ENCODE data around the gene DCAF4. TPM values are rescaled to one million over a fixed set of nuclear protein-coding genes. Genes with fewer than 3 reads are reported as not detected.

Gene DCAF4
- total RNA-seq, 1 donor from 2014 or later = 26.0 TPM

DNA sequence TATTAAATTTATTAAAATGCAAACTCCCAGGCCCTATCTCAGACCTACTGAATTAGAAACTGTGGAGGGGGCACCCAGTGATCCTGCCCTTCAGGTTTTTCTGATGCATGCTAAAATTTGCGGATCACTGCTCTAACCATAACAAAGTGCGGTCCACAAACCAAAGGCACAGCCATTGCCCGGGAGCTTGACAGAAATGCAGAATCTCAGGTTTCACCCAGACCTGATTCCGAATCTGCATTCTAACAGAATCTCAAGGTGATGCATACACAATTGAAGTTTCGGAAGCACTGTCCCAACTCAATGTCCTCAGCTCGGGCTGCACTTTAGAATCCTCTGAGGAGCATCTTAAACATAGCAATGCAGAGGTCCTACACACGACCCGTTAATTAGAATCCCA, 54.6 kb downstream of the DCAF4 start:
- Mint-ChIP-seq H3K27ac (ENCODE audit: unreplicated experiment) (no peak overlapping the region), H3K4me1 (ENCODE audit: low read depth) (no peaks in the 10 kb centered on the region), H3K36me3 (ENCODE audit: low read depth) (peaks cover 34% of the 10 kb centered on the region), H3K9me3 (ENCODE audit: low read depth) (no peaks in the 10 kb centered on the region), H3K27me3 (ENCODE audit: low read depth) (no peaks in the 10 kb centered on the region), H3K4me3 (ENCODE audit: unreplicated experiment) (no peak overlapping the region)
- DNase-seq (ENCODE audit: low spot score) = no peak
- TF ChIP-seq, protein P1, sequence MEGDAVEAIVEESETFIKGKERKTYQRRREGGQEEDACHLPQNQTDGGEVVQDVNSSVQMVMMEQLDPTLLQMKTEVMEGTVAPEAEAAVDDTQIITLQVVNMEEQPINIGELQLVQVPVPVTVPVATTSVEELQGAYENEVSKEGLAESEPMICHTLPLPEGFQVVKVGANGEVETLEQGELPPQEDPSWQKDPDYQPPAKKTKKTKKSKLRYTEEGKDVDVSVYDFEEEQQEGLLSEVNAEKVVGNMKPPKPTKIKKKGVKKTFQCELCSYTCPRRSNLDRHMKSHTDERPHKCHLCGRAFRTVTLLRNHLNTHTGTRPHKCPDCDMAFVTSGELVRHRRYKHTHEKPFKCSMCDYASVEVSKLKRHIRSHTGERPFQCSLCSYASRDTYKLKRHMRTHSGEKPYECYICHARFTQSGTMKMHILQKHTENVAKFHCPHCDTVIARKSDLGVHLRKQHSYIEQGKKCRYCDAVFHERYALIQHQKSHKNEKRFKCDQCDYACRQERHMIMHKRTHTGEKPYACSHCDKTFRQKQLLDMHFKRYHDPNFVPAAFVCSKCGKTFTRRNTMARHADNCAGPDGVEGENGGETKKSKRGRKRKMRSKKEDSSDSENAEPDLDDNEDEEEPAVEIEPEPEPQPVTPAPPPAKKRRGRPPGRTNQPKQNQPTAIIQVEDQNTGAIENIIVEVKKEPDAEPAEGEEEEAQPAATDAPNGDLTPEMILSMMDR (IDR thresholded peaks at IDR 0.05) = no peak

DNA sequence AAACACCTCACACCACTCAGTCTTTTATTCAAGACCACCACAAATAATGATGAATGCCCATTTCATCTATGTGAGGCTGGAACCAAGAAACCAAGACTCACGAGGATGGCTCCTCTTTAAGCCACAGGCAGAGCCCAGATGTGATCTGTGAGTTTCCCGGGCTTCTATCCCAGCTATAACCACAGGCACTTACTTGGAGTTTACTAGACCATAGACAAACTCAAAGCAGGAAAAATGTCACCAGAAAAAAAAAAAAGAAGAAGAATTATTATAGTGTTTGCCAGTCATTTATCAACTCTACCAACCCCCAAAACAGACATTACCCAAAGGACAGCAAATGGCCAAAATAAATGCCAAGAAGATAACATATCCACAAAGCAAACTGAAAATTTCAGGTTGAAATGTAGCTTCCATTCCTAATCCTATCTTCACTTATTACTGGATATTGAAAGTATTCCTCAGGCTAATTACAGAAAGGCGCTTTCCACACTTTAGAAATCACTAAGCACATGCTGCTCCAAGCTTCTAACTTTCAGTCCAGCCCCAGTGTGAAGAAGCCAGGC, 56.0 kb downstream of the DCAF4 start:
- no peaks in the 10 kb centered on the region for H3K9me3 Mint-ChIP-seq (ENCODE audit: low read depth)
- TF ChIP-seq, protein P1 (IDR thresholded peaks at IDR 0.05) = no peak
- H3K4me1 Mint-ChIP-seq (ENCODE audit: low read depth) = no peaks in the 10 kb centered on the region
- peaks cover 34% of the 10 kb centered on the region for H3K36me3 Mint-ChIP-seq (ENCODE audit: low read depth)
- no peak overlapping the region for H3K4me3 Mint-ChIP-seq (ENCODE audit: unreplicated experiment)
- no peaks in the 10 kb centered on the region for H3K27me3 Mint-ChIP-seq (ENCODE audit: low read depth)
- H3K27ac Mint-ChIP-seq (ENCODE audit: unreplicated experiment) = no peak overlapping the region
- DNase-seq (ENCODE audit: low spot score) = no peak

DNA sequence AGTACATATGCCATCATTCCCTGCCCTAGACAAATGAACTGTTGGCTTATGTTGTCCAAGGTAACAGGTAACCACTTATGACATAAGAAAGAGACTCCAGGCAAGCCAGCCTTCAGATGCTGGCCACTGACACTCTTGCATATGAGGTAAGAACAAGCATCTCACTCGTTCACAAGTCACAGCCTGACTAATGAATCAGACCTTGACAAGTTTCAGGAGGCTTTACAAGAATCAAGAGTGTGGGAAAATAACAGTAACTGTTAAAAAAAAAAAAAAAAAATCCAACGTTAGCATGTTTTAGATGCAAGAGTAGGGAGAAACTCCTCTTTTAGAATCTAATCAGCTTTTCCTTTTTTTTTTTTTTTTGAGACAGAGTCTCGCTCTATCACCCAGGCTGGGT, 60.0 kb downstream of the DCAF4 start:
- TF ChIP-seq, protein P1 (IDR thresholded peaks at IDR 0.05) = no peak
- Mint-ChIP-seq H3K9me3 (ENCODE audit: low read depth) (no peaks in the 10 kb centered on the region), H3K27me3 (ENCODE audit: low read depth) (no peaks in the 10 kb centered on the region), H3K27ac (ENCODE audit: unreplicated experiment) (no peak overlapping the region), H3K36me3 (ENCODE audit: low read depth) (peaks cover 25% of the 10 kb centered on the region), H3K4me3 (ENCODE audit: unreplicated experiment) (no peak overlapping the region), H3K4me1 (ENCODE audit: low read depth) (no peaks in the 10 kb centered on the region)
- no peak for DNase-seq (ENCODE audit: low spot score)

DNA sequence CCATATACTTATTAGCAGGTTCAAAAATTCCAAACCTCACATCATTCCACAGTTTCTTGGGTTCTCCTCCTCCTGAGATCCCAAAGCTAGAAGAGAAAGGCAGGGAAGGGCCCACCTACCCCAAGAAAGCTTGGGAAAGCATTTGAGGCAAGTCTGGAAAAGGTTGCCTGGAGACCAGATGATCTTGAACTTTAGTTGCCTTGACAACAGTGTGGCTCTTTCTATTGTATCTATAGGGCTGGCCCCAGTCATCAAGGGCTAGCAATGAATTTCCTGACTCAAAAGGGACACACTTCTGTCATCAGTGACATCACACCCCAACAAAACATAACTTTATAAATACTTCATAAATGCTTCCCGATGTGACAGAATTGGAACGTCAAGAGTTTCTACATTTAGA, 60.6 kb downstream of the DCAF4 start:
- Mint-ChIP-seq H3K27ac (ENCODE audit: unreplicated experiment) (no peak overlapping the region), H3K4me3 (ENCODE audit: unreplicated experiment) (no peak overlapping the region), H3K27me3 (ENCODE audit: low read depth) (no peaks in the 10 kb centered on the region), H3K4me1 (ENCODE audit: low read depth) (no peaks in the 10 kb centered on the region), H3K9me3 (ENCODE audit: low read depth) (no peaks in the 10 kb centered on the region), H3K36me3 (ENCODE audit: low read depth) (peaks cover 24% of the 10 kb centered on the region)
- TF ChIP-seq, protein P1 (IDR thresholded peaks at IDR 0.05) = no peak
- DNase-seq (ENCODE audit: low spot score) = no peak

DNA sequence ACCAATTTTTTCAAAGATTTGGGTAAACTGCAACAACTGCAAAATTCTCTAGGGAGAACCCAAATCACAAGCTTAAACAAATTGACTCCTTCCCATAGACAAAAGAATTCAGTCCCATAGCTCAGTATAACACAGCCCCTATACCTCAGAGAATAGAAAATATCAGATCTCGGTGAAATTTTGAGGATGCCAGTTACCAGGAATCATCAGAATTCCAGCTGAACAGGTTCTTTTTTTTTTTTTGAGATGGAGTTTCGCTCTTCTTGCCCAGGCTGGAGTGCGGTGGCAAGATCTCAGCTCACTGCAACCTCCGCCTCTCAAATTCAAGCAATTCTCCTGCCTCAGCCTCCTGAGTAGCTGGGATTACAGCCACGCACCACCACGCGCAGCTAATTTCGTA, 63.9 kb downstream of the DCAF4 start:
- no peaks in the 10 kb centered on the region for H3K9me3 Mint-ChIP-seq (ENCODE audit: low read depth)
- TF ChIP-seq, protein P1 (IDR thresholded peaks at IDR 0.05) = no peak
- no peaks in the 10 kb centered on the region for H3K27me3 Mint-ChIP-seq (ENCODE audit: low read depth)
- H3K4me1 Mint-ChIP-seq (ENCODE audit: low read depth) = no peaks in the 10 kb centered on the region
- no peak overlapping the region for H3K4me3 Mint-ChIP-seq (ENCODE audit: unreplicated experiment)
- DNase-seq (ENCODE audit: low spot score) = no peak
- no peak overlapping the region for H3K27ac Mint-ChIP-seq (ENCODE audit: unreplicated experiment)
- peaks cover 12% of the 10 kb centered on the region for H3K36me3 Mint-ChIP-seq (ENCODE audit: low read depth)
